HS-5 (cell line): ENCODE data around the gene BTBD8.

Experiments
- DNase-seq: peaks from one replicate; pipeline ENCODE4 v3.0.0-alpha.2; 2012; ENCODE audit warnings: low read depth

BTBD8 gene

GRCh38 chr1:92094090-92094489 is 13.9 kb downstream of the BTBD8 start:
- DNase-seq: no peak

- DNase-seq: no peak
Measured at GRCh38 chr1:92094595-92094994, 14.4 kb downstream of the BTBD8 start.

GRCh38 chr1:92095874-92096273 is 15.7 kb downstream of the BTBD8 start:
- no peak for DNase-seq

GRCh38 chr1:92096317-92096716 is 16.2 kb downstream of the BTBD8 start:
- no peak for DNase-seq

GRCh38 chr1:92105546-92106081 is 25.5 kb downstream of the BTBD8 start:
- no peak for DNase-seq

- DNase-seq: no peak
Measured at GRCh38 chr1:92108631-92109030, 28.5 kb downstream of the BTBD8 start.

- no peak for DNase-seq
Measured at GRCh38 chr1:92117526-92117925, 37.4 kb downstream of the BTBD8 start.

GRCh38 chr1:92118826-92119225 is 38.7 kb downstream of the BTBD8 start:
- DNase-seq: no peak

GRCh38 chr1:92123868-92124267 is 43.7 kb downstream of the BTBD8 start:
- DNase-seq: no peak

- no peak for DNase-seq
Measured at GRCh38 chr1:92125204-92125603, 45.1 kb downstream of the BTBD8 start.

- no peak for DNase-seq
Measured at GRCh38 chr1:92126088-92126487, 45.9 kb downstream of the BTBD8 start.

GRCh38 chr1:92134331-92134730 is 54.2 kb downstream of the BTBD8 start:
- DNase-seq: no peak

GRCh38 chr1:92136341-92136740 is 56.2 kb downstream of the BTBD8 start:
- no peak for DNase-seq

- no peak for DNase-seq
Measured at GRCh38 chr1:92154934-92155333, 74.8 kb downstream of the BTBD8 start.

- no peak for DNase-seq
Measured at GRCh38 chr1:92159593-92159992, 79.4 kb downstream of the BTBD8 start.

- no peak for DNase-seq
Measured at GRCh38 chr1:92165389-92165788, 85.2 kb downstream of the BTBD8 start.

GRCh38 chr1:92167151-92167550 is 87.0 kb downstream of the BTBD8 start:
- no peak for DNase-seq

- DNase-seq: no peak
Measured at GRCh38 chr1:92168657-92169056, 88.5 kb downstream of the BTBD8 start.

GRCh38 chr1:92169214-92170005 is 89.3 kb downstream of the BTBD8 start:
- DNase-seq: no peak

- peak; percentile 74 for DNase-seq
Measured at GRCh38 chr1:92184632-92185031, 104.5 kb downstream of the BTBD8 start.

- DNase-seq: peak; percentile 13
Measured at GRCh38 chr1:92186081-92186480, 105.9 kb downstream of the BTBD8 start.

GRCh38 chr1:92188436-92189255 is 108.5 kb downstream of the BTBD8 start:
- no peak for DNase-seq

- DNase-seq: no peak
Measured at GRCh38 chr1:92191726-92192125, 111.6 kb downstream of the BTBD8 start.
